HG03565 (cell line): ENCODE measurements around the gene MYO6.
"Not testable (repeated sequence)": the region's sequence is repeated elsewhere in the genome, so short reads cannot be mapped to it uniquely, and the experiment has no call there.

Experiments used
- ATAC-seq: cut with Tn5 transposase; IDR thresholded peaks from one replicate; pipeline ENCODE4 v1.9.1; 2021; ENCODE audit warnings: mild to moderate bottlenecking, moderate library complexity; ENCODE audit not compliant: unreplicated experiment

The MYO6 gene

DNA sequence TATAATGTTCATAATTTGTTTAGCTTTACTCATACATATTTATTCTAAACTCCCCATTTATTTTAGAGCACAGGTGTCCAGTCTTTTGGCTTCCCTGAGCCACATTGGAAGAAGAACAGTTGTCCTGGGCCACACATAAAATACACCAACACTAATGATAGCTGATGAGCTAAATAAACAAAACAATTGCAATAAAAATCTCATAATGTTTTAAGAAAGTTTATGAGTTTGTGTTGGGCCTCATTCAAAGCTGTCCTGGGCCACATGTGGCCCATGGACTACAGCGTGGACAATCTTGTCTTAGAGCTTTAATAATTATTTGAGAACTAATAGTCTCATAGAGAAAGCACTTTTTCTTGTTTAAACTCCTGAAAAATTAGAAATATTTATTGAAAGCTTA lies 131.3 kb downstream of the MYO6 start:
- no peak for ATAC-seq

DNA sequence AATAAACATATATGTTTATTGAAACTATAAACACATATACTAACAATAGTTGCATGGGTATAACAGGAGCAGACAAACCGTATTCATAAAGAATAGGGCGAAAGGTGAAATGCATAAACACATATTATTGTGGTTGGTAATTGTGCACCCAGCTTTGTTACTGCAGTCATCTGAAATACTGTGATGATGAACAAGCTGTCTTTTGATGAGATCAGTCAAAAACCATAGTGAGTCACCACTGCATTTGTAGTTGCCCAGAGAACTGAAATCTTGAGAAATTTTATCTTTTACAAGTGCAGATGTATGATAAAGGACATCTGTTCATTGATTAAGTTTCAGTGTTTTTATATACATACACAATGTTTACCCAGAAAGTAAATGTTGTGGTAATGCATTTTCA lies 133.7 kb downstream of the MYO6 start:
- no peak for ATAC-seq

GRCh38 chr6:75884822-75885221 lies 135.8 kb downstream of the MYO6 start:
- no peak for ATAC-seq

DNA sequence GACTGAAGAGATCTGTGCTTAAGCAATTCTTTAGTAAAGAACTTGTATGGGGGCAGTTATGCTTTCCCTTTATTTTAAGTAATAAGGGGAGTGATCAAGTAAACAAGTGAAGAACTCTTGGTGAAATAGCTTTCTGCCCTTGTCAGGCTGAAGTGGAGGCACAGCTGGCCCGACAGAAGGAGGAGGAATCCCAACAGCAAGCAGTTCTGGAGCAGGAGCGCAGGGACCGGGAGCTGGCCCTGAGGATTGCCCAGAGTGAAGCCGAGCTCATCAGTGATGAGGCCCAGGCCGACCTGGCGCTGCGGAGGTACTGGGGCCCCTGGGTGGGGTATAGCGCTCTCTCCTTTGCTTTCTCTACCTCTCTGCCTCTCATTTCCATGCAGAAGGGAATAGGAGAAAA lies 143.3 kb downstream of the MYO6 start:
- no peak for ATAC-seq

- peak; percentile 76 for ATAC-seq
These were observed 144.2 kb downstream of the MYO6 start for GRCh38 chr6:75893058-75893775.

DNA sequence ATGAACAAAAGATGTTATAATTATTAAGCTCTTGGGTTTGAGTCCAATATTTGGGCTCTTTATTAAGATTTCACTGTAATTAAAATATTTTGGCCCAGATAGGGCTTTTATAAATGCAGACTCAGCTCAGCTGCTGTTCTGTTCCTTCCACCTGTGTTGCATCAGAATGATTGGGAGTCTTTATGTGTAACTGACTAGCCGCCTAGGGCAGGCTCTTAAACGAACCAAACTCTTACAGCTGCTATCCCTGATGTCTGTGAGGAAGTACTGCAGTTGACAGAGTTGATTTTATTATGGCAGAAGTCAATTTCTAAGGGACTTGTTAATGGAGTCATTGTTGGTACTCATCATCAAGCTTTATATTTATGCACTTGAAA lies 144.7 kb downstream of the MYO6 start:
- no peak for ATAC-seq

- no peak for ATAC-seq
These were observed 147.5 kb downstream of the MYO6 start for GRCh38 chr6:75896526-75896925.

DNA sequence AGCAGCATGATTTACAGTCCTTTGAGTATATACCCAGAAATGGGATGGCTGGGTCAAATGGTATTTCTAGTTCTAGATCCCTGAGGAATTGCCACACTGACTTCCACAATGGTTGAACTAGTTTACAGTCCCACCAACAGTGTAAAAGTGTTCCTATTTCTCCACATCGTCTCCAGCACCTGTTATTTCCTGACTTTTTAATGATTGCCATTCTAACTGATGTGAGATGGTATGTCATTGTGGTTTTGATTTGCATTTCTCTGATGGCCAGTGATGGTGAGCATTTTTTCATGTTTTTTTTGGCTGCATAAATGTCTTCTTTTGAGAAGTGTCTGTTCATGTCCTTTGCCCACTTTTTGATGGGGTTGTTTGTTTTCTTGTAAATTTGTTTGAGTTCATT lies 151.2 kb downstream of the MYO6 start:
- ATAC-seq = not testable (repeated sequence)

DNA sequence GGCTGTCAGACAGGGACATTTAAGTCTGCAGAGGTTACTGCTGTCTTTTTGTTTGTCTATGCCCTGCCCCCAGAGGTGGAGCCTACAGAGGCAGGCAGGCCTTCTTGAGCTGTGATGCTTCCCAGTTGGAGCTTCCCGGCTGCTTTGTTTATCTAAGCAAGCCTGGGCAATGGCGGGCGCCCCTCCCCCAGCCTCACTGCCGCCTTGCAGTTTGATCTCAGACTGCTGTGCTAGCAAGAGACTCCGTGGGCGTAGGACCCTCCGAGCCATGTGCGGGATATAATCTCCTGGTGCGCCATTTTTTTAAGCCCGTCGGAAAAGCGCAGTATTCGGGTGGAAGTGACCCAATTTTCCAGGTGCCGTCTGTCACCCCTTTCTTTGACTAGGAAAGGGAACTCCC lies 156.1 kb downstream of the MYO6 start:
- ATAC-seq = not testable (repeated sequence)

DNA sequence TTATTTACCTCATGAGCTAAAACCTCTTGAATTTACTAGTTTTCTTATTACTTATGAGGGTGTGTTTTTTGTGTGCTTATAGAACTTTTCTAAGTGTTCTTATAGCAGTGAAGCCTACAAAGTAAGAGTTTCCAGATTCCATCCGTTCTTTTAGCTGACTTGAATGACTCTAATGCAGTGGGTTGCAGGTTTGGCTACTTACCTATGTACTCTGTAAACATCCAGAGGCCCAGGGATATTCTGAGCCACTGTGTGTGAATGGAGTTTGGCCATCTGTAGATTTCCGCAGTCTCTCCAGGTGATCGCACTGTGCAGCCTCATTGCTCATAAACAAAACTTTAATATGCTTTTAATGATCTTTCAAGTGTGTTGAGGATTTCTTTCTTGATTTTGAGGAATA lies 157.8 kb downstream of the MYO6 start:
- ATAC-seq = no peak

DNA sequence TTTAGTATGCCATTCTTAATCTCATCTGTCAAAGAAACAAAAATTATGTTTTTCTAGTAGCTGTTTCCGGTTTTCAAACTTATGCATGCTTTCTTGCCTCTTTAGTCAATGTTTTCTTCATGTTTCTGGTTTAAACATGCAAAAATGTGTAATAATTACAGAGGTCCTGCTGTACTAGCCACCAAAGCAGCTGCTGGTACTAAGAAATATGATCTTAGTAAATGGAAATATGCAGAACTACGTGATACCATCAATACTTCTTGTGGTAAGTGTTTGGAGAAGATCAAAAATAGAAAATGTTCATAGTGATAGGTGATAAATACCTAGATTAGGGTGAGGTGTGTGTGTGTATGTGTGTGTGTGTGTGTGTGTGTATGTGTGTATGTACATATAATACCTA lies 158.4 kb downstream of the MYO6 start:
- no peak for ATAC-seq

GRCh38 chr6:75913040-75913439 lies 164.0 kb downstream of the MYO6 start:
- no peak for ATAC-seq

GRCh38 chr6:75922226-75922625 lies 173.2 kb downstream of the MYO6 start:
- ATAC-seq = no peak

- ATAC-seq = peak; percentile 56
These were observed 177.5 kb downstream of the MYO6 start for GRCh38 chr6:75926293-75927168.

DNA sequence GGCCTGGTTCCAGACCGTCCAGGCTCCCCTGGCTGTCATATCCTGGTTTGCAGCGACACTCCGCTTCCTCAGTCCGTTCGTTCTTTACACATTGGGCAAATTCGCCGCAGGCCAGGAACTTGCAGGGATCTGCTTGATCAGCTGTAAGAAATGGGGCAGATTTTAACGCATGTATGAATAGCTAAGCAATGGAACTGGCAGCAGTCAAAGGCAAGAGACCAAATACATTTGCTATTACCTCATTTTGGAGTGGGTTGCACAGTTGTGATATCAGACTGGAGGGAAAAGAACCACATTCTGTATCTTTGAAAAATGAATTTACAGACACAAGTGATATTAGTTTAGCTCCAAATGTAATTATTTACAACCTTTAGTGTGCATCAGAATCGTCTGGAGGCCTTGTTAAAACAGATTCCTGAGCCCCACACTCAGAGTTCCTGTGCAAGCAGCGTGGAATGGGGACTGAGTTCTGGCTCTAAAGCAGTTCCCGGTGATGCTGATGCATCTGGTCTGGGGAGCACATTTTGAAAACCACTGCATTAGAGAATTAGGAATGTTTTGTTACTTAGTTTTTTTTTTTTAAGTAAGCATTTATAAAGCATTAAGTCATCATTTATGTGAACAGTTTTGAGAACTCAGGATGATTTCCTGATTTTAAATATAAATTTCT lies 182.1 kb downstream of the MYO6 start:
- ATAC-seq = no peak

GRCh38 chr6:75932067-75932466 lies 183.0 kb downstream of the MYO6 start:
- peak; percentile 49 for ATAC-seq

GRCh38 chr6:75933387-75933975 lies 184.4 kb downstream of the MYO6 start:
- ATAC-seq = no peak

- peak; percentile 53 for ATAC-seq
These were observed 185.8 kb downstream of the MYO6 start for GRCh38 chr6:75934643-75935472.

GRCh38 chr6:75935473-75935793 lies 186.4 kb downstream of the MYO6 start:
- no peak for ATAC-seq

GRCh38 chr6:75936682-75937081 lies 187.6 kb downstream of the MYO6 start:
- no peak for ATAC-seq

- no peak for ATAC-seq
These were observed 188.8 kb downstream of the MYO6 start for GRCh38 chr6:75937846-75938245.
